GM18870 (cell line): ENCODE measurements around the gene C1orf185.
"Not testable (repeated sequence)": the region's sequence is repeated elsewhere in the genome, so short reads cannot be mapped to it uniquely, and the experiment has no call there.

Experiments used
- ATAC-seq: cut with Tn5 transposase; IDR thresholded peaks from one replicate; pipeline ENCODE4 v1.9.1; 2021; ENCODE audit warnings: moderate library complexity; ENCODE audit not compliant: unreplicated experiment

Gene C1orf185

DNA sequence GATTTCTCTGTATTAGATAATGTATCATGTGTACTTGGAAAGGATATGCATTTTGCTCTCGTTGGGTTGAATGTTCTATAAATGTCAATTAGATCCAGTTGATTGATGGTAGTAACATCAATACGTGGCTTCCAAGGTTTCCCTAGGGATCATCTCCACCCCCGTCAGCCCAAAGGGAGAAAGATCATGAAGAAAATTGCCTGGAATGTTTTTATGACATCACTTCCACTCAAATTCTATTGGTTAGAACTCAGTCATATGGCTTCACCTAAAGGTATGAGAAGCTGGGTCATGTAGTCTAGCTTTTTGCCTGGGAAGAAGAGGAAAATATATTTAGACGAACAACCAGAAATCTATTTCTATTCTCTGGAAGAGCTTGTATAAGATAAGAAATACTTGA lies at the start of gene C1orf185:
Gene C1orf185, plus strand, starts transcription at position 253 of the 400 bp plus-strand sequence. Its CDS starts 6 bp downstream, at position 259.
- no peak for ATAC-seq

GRCh38 chr1:51058858-51059257 lies 43.2 kb upstream of the C1orf185 start:
- ATAC-seq, result no peak

- no peak for ATAC-seq
These were observed 40.7 kb upstream of the C1orf185 start for GRCh38 chr1:51061231-51061918.

DNA sequence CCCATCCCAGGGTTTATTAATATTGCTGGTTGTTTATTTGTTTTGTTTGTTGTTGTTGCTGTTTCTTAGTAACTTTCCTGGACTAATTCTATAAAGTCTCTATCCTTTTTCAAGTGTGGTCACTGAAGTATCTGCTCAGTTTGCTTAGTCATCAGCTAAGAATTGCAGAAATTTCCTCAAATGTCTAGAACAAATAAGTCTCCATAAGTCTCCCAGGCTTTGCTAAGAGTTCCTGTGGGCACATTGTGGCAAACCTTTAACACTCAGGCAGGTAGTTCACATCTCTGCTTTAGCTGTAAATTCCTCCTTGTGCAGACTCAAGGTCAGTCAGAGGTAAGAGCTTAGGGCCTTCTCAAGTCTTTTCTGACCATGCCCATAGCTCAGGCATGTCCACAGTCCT lies 38.9 kb upstream of the C1orf185 start:
- no peak for ATAC-seq

DNA sequence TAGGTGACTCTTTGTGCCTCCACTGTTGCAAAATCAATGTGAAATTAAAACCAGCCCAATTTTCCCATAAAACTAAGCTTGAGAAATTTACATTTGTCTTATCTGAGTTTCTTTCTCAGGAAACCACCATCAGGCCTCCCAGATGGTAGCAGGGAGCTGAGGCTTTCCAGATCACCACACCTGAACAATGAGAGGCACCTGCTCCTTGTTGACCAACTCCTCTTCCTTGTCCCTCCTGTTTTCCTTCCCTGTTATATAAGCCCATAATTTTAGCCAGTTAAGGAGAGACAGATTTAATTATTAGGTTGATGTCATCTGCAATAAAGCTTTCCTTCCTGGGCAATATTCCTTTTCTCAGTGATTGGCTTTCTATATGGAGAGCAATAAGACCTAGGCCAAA lies 32.0 kb upstream of the C1orf185 start:
- ATAC-seq, result no peak

DNA sequence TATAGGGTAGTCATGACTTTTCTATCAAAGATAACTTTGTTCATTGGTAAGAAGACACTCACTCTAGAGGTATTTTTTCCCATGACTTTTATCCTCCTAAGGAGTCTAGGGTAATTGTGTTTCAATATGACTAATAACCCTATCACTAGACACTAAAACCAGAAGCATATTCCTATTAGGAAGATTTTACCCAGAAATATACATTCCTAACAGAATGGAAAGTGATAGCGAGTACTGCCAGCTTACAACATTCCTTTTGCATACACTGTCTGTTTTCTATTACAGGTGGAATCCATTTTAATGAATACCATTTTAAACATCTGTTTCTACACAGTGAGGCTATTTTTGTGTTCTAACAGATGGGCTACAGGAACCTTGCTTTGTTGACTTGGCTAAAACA lies 31.4 kb upstream of the C1orf185 start:
- ATAC-seq, result no peak

DNA sequence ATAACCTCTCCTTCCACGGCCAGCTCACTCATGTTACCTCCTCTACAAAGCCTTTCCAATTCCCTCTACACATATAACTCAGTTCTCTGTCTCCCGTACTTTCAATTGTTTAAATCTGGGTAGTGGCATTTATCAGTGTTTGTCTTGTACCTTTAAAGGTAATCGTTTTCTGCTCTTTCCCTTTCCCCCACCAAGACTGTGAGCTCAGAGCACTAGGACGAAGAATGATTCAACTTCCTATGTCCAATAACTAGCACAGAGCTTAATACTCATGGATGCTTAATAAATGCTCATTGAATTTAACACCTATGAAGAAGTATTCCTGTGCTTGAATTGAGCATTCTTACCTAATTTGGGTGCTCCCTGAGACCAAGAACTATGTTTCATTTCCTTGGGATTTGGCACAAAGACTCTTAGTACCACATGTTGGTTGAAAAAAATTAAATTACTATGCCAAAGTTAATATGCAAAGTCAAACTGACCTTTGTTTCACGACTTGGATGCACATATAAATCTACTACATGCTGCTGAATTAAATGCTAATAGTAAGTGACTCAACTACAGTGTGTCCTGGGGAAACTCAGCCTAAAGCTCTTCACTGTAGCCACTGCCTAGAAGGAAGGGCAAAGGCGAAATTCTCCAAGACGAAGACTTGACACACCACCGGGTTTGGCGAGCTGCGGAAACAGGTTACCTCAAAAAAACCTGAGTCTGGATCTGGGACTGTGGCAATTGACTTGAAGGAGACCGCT lies 30.6 kb upstream of the C1orf185 start:
- ATAC-seq, result no peak

GRCh38 chr1:51072043-51072439 lies 30.0 kb upstream of the C1orf185 start:
- no peak for ATAC-seq

GRCh38 chr1:51072651-51073050 lies 29.4 kb upstream of the C1orf185 start:
- ATAC-seq, result no peak

- ATAC-seq, result no peak
These were observed 28.6 kb upstream of the C1orf185 start for GRCh38 chr1:51073456-51073855.

GRCh38 chr1:51086496-51087271 lies 15.3 kb upstream of the C1orf185 start:
- no peak for ATAC-seq

DNA sequence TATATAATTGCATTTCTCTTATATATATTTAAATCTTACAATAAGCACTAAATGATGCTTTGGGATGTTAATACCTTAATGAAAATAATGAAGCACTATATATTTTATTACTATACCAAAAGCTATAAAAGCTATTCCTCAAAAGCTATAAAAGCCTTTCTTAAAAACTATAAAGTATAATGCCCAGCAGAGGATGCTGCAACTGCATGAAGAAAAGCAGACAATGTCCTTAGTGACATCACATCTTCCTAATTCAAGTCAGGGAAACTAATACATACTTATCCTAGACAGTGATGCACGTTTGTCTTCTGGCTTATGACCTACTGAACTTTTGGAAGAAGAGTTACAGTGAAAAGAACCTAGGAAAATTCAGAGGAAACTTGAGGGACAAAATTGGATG lies 13.6 kb upstream of the C1orf185 start:
- ATAC-seq, result no peak

DNA sequence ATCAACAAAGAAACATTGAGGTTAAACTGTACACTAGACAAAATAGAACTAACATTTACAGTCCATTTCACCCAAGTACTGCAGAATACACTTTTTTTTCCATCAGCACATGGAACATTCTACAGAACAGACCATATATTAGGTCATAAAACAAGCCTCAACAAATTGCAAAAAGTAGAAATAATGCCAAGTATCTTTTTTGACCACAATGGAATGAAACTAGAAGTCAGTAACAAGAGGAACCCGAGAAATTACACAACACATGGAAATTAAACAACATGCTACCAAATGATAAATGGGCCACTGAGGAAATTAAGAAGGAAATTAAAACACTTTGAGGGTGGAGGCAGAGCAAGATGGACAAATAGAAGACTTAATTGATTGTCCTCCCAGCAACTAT lies 8.4 kb upstream of the C1orf185 start:
- no peak for ATAC-seq

- ATAC-seq, result no peak
These were observed 4.9 kb upstream of the C1orf185 start for GRCh38 chr1:51097171-51097570.

DNA sequence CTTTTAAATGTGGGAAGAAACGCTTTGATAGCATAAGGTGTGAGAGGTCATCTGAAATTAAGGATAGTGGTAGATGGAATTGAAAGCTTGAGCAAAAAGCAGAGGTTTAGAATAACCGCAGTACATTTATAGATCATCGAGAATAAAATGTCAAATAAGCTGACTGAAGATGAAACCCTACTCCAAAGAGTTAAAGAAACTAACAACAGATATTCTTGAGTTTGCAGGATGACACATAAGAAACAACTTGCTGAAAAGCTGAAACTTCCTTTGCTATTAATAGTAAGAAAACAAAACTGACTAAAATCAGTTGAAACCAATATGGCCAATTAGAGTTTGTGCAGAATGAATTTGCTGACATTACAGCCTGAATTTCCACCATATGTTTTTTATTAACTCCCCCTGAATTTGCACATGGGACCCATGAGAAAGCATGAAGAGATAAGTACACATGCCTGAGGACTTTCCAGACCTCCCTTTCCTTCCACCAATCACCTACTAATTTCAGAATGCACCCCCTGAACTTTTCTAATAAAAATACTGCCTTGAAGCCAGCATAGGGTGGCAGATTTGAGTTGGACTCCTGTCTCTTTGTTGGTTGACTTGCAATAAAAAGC lies 1.7 kb upstream of the C1orf185 start:
- peak; percentile 73 for ATAC-seq

- ATAC-seq, result no peak
These were observed 12.1 kb downstream of the C1orf185 start for GRCh38 chr1:51114137-51114536.

DNA sequence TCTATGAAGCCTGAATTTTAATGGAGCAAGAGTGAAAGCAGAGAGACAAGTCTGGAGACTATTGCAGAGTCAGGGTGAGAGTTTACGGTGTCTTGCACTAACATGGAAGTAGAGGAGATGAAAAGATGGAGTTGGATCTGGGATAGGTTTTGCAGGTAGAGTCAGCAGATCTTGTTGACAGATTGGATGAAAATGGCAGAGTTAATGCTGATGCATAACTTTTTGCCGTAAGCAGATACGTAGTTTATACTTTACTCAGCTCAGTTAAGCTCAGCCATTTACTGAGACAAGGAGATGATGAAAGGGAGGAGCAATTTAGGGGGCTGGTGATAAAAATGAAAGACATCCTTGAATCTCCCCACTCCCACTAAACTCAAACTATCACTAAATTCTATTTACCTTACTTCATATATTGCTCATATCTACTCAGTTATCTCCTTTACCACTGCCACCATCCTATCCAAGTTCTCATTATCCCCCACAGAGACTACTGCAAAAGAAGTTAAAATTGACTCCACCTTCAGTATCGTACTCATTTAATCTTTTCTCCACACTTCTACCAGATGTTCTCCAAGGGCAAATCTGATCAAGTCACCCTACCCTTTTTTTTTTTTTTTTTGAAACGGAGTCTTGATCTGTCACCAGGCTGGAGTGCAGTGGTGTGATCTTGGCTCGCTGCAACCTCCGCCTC lies 13.8 kb downstream of the C1orf185 start:
- ATAC-seq, result no peak

DNA sequence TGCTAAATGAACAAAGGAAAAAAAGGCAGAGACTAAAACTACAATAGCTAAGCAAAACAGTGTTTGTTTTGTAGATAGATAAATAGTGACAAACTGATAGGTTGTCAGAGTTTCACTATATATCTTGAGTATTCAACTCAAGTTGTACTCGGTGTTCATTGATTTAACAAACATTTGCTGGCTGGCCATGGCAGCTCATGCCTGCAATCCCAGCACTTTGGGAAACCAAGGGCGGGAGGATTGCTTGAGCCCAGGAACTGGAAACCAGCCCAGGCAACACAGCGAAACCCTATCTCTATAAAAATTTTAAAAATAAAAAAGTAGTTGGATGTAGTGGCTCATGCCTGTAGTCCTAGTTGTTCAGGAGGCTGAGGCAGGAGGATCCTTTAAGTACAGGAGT lies 17.3 kb downstream of the C1orf185 start:
- ATAC-seq, result no peak

GRCh38 chr1:51120629-51121028 lies 18.6 kb downstream of the C1orf185 start:
- no peak for ATAC-seq

- not testable (repeated sequence) for ATAC-seq
These were observed 25.1 kb downstream of the C1orf185 start for GRCh38 chr1:51127152-51127551.

- ATAC-seq, result no peak
These were observed 29.2 kb downstream of the C1orf185 start for GRCh38 chr1:51131185-51131584.
